Neural cell (in vitro differentiated cells): ENCODE measurements around the gene PRSS21. TPM values are rescaled to one million over a fixed set of nuclear protein-coding genes. Genes with fewer than 3 reads are reported as not detected.

ENCODE experiments used
- H2AFZ ChIP-seq: fragments of 200-600, 300-800 bp; sonication (generic), shearing (Covaris generic); 2 replicates; pipeline ENCODE4 v1.6.0; 2014; ENCODE audit warnings: low read depth, mild to moderate bottlenecking, antibody characterized with exemption, low read length, moderate library complexity
- H3F3A ChIP-seq: fragments of 200-600 bp; shearing (Covaris generic); 2 replicates; pipeline ENCODE4 v1.6.1; 2016; ENCODE audit warnings: mild to moderate bottlenecking, moderate library complexity, mixed read lengths, antibody characterized with exemption, low read length; ENCODE audit not compliant: insufficient read depth, poor library complexity, severe bottlenecking
- H3K27ac ChIP-seq: fragments of 200-600, 300-800 bp; sonication (generic), shearing (Covaris generic); 2 replicates; pipeline ENCODE4 v1.5.1; 2014; ENCODE audit warnings: mild to moderate bottlenecking, low read length, moderate library complexity
- H3K27me3 ChIP-seq: fragments of 300-800, 200-600 bp; sonication (generic), shearing (Covaris generic); 2 replicates; pipeline ENCODE4 v1.6.0; 2014; ENCODE audit warnings: mild to moderate bottlenecking, low read depth, low read length, moderate library complexity; ENCODE audit not compliant: insufficient read depth
- H3K36me3 ChIP-seq: fragments of 300-800, 200-600 bp; sonication (generic), shearing (Covaris generic); 2 replicates; pipeline ENCODE4 v1.5.1; 2014; ENCODE audit warnings: mild to moderate bottlenecking, antibody characterized with exemption, low read length, moderate library complexity; ENCODE audit not compliant: insufficient read depth
- H3K4me2 ChIP-seq: fragments of 300-800, 200-600 bp; sonication (generic), shearing (Covaris generic); 2 replicates; pipeline ENCODE4 v1.6.0; 2014; ENCODE audit warnings: mild to moderate bottlenecking, low read length
- H3K4me3 ChIP-seq: fragments of 300-800, 200-600 bp; sonication (generic), shearing (Covaris generic); 2 replicates; pipeline ENCODE4 v1.5.1; 2014; ENCODE audit warnings: mild to moderate bottlenecking, low read length, moderate library complexity
- H3K79me2 ChIP-seq: fragments of 200-600 bp; shearing (Covaris generic); replicated peaks from 2 replicates; pipeline ENCODE4 v1.6.0; 2014; ENCODE audit warnings: mild to moderate bottlenecking, low read length, moderate library complexity; ENCODE audit not compliant: insufficient read depth
- H3K9ac ChIP-seq: fragments of 300-800, 200-600 bp; sonication (generic), shearing (Covaris generic); 2 replicates; pipeline ENCODE4 v1.6.1; 2016; ENCODE audit warnings: mild to moderate bottlenecking, low read length, mixed read lengths
- H3K9me2 ChIP-seq: fragments of 200-600 bp; shearing (Covaris generic); 2 replicates; pipeline ENCODE4 v1.6.1; 2016; ENCODE audit warnings: mild to moderate bottlenecking, low read length, mixed read lengths; ENCODE audit not compliant: insufficient read depth
- H3K9me3 ChIP-seq: fragments of 200-600, 300-800 bp; sonication (generic), shearing (Covaris generic); 2 replicates; pipeline ENCODE4 v1.6.1; 2016; ENCODE audit warnings: mild to moderate bottlenecking, mixed run types, low read length, moderate library complexity, mixed read lengths
- H4K20me1 ChIP-seq: fragments of 200-600 bp; shearing (Covaris generic); 2 replicates; pipeline ENCODE4 v1.6.1; 2016; ENCODE audit warnings: mild to moderate bottlenecking, mixed run types; ENCODE audit not compliant: insufficient read depth
- EP300 ChIP-seq: fragments of 450-650 bp; conservative IDR thresholded peaks from 2 replicates; pipeline ENCODE4 v1.6.1; 2014; ENCODE audit warnings: antibody characterized with exemption, mild to moderate bottlenecking, moderate library complexity; ENCODE audit not compliant: poor library complexity, severe bottlenecking
- EZH2 ChIP-seq: fragments of 200-600, 300-800 bp; shearing (Covaris generic), sonication (generic); IDR thresholded peaks from 2 replicates; pipeline ENCODE4 v1.6.1; 2014; ENCODE audit warnings: antibody characterized with exemption, low read length, borderline replicate concordance, mild to moderate bottlenecking; ENCODE audit not compliant: insufficient read depth, poor library complexity, severe bottlenecking
- MXI1 ChIP-seq: fragments of 450-650 bp; conservative IDR thresholded peaks from 2 replicates; pipeline ENCODE4 v1.6.1; 2014; ENCODE audit warnings: antibody characterized with exemption, mild to moderate bottlenecking; ENCODE audit not compliant: poor library complexity, severe bottlenecking
- POLR2AphosphoS5 ChIP-seq: IDR thresholded peaks from 2 replicates; pipeline ENCODE4 v1.6.1; 2012
- RAD21 ChIP-seq: fragments of 450-650 bp; conservative IDR thresholded peaks from 2 replicates; pipeline ENCODE4 v1.6.1; 2014; ENCODE audit warnings: antibody characterized with exemption, mild to moderate bottlenecking, moderate library complexity
- SMC3 ChIP-seq: fragments of 450-650 bp; conservative IDR thresholded peaks from 2 replicates; pipeline ENCODE4 v1.6.1; 2014; ENCODE audit warnings: antibody characterized with exemption, mild to moderate bottlenecking, moderate library complexity; ENCODE audit not compliant: poor library complexity
- TAF1 ChIP-seq: IDR thresholded peaks from 2 replicates; pipeline ENCODE4 v1.6.1; 2012; ENCODE audit warnings: low read depth
- polyA plus RNA-seq: library from polyadenylated mRNA; depleted of rRNA; stranded (reverse); fragments of >200 nt; gene quantifications from 2 replicates; pipeline ENCODE4 v1.2.3, GENCODE V29; 2014
- TF ChIP-seq, protein P1 (sequence below): IDR thresholded peaks from 2 replicates; pipeline ENCODE4 v1.6.1; 2012; ENCODE audit warnings: borderline replicate concordance
- TF ChIP-seq, protein P2 (sequence below): fragments of 450-650 bp; IDR thresholded peaks from 2 replicates; pipeline ENCODE4 v1.5.1; 2014; ENCODE audit warnings: antibody characterized with exemption, mild to moderate bottlenecking, moderate library complexity; ENCODE audit not compliant: poor library complexity, severe bottlenecking

The PRSS21 gene
- polyA plus RNA-seq, 1 donor from 2014 or later: not detected

DNA sequence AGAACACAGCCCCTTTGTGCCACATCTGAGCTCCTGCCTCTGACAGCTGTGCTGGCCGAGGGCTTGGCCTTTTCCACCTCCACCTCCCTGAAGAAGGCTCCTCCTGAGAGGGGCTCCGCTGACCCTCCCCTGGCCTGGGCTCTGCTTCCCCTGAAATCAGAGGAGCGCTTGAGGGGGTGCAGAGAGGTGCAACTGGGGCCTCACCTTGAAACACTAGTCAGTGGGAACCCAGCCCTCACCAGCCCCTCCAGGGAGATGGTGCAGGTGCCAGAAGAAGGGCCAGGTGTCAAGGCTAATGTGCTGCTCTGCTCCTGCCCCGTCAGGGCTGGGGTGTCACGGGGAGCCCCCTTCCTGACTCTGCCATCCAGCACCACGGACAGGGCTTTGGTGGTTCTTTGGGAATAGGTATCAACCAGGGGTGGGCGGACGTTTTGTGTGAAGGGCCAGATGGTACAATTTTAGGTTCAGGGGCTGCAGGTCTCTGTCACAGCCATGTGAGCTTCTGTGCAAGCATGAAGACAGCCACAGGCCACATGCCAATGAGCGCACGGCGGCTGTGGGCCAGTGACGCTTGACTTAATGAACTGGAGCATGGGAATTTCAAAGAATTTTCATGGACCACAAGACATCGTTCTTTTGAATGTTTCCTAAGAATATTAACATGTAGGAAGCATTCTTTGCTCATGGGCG lies 10.9 kb downstream of the PRSS21 start:
- Histone ChIP-seq H3K9me3 (no peaks in the 10 kb centered on the region), H3K9ac (no peak overlapping the region), H3K9me2 (no peaks in the 10 kb centered on the region), H3K79me2 (no peaks in the 10 kb centered on the region), H3K27ac (no peak overlapping the region), H3F3A (no peaks in the 10 kb centered on the region), H3K4me3 (no peak overlapping the region), H2AFZ (no peak overlapping the region), H3K27me3 (no peaks in the 10 kb centered on the region), H4K20me1 (no peaks in the 10 kb centered on the region), H3K4me2 (no peak overlapping the region), H3K36me3 (no peaks in the 10 kb centered on the region)
- TF ChIP-seq RAD21 (no peak), EP300 (no peak), TAF1 (no peak)
- TF ChIP-seq, protein P1, sequence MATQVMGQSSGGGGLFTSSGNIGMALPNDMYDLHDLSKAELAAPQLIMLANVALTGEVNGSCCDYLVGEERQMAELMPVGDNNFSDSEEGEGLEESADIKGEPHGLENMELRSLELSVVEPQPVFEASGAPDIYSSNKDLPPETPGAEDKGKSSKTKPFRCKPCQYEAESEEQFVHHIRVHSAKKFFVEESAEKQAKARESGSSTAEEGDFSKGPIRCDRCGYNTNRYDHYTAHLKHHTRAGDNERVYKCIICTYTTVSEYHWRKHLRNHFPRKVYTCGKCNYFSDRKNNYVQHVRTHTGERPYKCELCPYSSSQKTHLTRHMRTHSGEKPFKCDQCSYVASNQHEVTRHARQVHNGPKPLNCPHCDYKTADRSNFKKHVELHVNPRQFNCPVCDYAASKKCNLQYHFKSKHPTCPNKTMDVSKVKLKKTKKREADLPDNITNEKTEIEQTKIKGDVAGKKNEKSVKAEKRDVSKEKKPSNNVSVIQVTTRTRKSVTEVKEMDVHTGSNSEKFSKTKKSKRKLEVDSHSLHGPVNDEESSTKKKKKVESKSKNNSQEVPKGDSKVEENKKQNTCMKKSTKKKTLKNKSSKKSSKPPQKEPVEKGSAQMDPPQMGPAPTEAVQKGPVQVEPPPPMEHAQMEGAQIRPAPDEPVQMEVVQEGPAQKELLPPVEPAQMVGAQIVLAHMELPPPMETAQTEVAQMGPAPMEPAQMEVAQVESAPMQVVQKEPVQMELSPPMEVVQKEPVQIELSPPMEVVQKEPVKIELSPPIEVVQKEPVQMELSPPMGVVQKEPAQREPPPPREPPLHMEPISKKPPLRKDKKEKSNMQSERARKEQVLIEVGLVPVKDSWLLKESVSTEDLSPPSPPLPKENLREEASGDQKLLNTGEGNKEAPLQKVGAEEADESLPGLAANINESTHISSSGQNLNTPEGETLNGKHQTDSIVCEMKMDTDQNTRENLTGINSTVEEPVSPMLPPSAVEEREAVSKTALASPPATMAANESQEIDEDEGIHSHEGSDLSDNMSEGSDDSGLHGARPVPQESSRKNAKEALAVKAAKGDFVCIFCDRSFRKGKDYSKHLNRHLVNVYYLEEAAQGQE: no peak
- TF ChIP-seq, protein P2, sequence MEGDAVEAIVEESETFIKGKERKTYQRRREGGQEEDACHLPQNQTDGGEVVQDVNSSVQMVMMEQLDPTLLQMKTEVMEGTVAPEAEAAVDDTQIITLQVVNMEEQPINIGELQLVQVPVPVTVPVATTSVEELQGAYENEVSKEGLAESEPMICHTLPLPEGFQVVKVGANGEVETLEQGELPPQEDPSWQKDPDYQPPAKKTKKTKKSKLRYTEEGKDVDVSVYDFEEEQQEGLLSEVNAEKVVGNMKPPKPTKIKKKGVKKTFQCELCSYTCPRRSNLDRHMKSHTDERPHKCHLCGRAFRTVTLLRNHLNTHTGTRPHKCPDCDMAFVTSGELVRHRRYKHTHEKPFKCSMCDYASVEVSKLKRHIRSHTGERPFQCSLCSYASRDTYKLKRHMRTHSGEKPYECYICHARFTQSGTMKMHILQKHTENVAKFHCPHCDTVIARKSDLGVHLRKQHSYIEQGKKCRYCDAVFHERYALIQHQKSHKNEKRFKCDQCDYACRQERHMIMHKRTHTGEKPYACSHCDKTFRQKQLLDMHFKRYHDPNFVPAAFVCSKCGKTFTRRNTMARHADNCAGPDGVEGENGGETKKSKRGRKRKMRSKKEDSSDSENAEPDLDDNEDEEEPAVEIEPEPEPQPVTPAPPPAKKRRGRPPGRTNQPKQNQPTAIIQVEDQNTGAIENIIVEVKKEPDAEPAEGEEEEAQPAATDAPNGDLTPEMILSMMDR: no peak

DNA sequence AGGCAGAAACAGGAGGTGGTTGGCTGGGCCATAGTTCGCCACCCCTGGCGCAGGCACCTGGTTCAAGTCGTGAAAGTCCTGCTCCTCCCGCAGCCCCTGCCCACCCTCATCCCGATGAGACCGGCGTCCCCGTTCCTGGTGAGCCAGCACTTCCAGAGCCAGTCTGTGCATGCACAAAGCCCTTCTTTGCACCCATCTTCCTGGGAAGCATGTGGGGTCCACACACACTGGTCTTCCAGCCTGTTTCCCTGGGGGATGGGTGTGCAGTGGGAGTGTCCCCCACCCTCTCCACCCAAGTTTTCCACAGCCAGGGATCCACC lies 11.4 kb downstream of the PRSS21 start:
- Histone ChIP-seq H3K36me3 (no peaks in the 10 kb centered on the region), H3F3A (no peaks in the 10 kb centered on the region), H3K4me3 (no peak overlapping the region), H4K20me1 (no peaks in the 10 kb centered on the region), H2AFZ (no peak overlapping the region), H3K27me3 (no peaks in the 10 kb centered on the region), H3K4me2 (no peak overlapping the region), H3K79me2 (no peaks in the 10 kb centered on the region), H3K9ac (no peak overlapping the region), H3K9me2 (no peaks in the 10 kb centered on the region), H3K27ac (no peak overlapping the region), H3K9me3 (no peaks in the 10 kb centered on the region)
- no peak for TF ChIP-seq EP300
- TF ChIP-seq, protein P1: no peak
- TF ChIP-seq MXI1: no peak
- no peak for TF ChIP-seq POLR2AphosphoS5
- TF ChIP-seq, protein P2: no peak
- TF ChIP-seq EZH2: no peak
- TF ChIP-seq RAD21: no peak
- no peak for TF ChIP-seq TAF1
- no peak for TF ChIP-seq SMC3
